ENCODE data around the gene SLC66A3.

GRCh38 chr2:11180653-11181052, 25.4 kb downstream of the SLC66A3 start:
- TF ChIP-seq CTCF (IDR thresholded peaks at IDR 0.05) (no peak), ZFX (IDR thresholded peaks at IDR 0.05; ENCODE audit: borderline replicate concordance) (no peak)
